Measurements from ENCODE around the gene FHL3. TPM values are rescaled to one million over a fixed set of nuclear protein-coding genes. Genes with fewer than 3 reads are reported as not detected.

FHL3 gene
- total and polyA plus RNA-seq, 11 donors: 4.6 to 27.0 (median 11.8) TPM

DNA sequence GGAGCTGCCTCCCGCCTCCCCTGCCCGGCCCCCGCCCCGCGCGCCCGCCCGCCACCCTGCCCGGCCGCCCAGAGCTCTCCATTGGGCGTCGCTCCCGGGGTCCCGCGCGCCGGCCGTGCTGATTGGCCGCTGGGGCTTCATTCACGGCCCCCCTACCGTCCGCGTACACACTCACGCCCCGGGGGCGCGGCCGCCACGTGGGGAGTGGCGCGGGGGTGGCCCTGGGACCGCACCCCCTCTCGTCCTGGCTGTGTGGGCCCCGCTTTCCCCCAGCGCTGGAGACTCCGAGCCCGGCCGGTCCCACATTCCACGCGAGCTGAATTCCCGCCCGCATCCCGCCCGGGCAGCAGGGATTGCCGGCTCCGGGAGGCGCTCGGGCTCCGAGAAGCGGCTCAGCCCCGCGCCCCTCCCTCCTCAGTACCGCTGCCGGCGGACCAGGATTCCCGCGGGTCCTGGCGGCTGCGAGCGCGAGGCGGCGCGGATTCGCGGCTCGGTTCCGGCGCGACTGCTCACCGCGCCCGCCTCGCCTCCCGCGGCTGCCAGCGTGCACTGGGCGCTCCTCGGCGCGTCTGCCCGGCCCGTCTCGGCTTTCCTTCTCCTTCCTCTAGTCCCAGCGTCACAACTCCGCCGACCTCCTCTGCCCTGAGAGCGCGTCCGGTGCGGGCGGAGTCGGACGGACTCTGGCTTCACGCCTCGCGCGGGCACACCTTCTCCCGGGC, 41.7 kb upstream of the FHL3 start:
- Histone ChIP-seq H3K4me1 (peaks cover 3 to 38% (median 19%) of the 10 kb centered on the region in 12 donors), H3K27ac (peak overlapping the region in 4 of 12 donors; percentile 13 to 72 (median 55)), H3K9me3 (no peaks in the 10 kb centered on the region), H3K36me3 (no peaks in the 10 kb centered on the region), H3K27me3 (peaks cover 31 to 65% (median 37%) of the 10 kb centered on the region in 9 donors), H3K4me3 (peak overlapping the region; percentile 30 to 82 (median 66))
- peak; percentile 86 to 94 (median 91) for DNase-seq
- TF ChIP-seq POLR2A (IDR thresholded peaks at IDR 0.05) (no peak), CTCF (IDR thresholded peaks at IDR 0.05) (peak in 5 of 12 donors; percentile 13 to 35 (median 23))
- ATAC-seq: peak; percentile 93 to 97 (median 96)
- intact Hi-C loops (cut with DNase I): loop anchor here in 6 of 10 donors (5.0 to 10.0 kb wide), 4 partner anchors 538 to 788 kb away; no protein-coding TSS in a partner anchor
- WGBS, 4 donors: 0 to 2% (median 1%) methylated on average over 47 to 99 of the region's 99 CpGs

DNA sequence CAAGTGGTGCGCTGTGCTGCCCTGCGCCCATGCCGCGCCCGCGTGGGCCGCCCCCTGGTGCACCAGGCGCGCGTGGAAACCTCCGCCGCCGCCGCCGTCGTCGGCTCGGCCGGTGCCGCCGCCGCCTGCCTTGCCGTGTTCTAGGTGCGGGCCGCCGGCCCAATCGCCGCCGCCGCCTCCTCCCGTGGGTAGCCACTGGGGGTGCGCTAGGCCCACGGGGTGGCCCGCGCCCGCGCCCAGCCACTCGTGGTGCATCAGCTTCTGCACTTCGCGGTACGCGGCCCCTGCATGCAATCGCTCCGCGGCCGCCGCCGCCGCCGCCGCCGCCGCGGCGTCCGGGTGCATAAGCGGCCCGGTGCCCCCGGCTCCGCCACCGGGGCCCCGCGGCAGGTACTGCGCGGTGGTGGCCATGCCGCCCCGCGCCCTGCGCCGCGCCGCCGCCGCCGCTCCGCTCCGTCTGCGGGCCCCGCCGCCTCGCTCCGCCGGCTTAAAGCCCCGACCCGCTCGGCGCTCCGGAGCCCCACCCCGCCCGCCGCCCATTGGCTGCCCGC, 41.1 kb upstream of the FHL3 start, which contains the start of gene POU3F1:
POU3F1 (minus strand) TSS at position 461 of the 551 bp plus-strand sequence; CDS start at position 411, 50 bp downstream.
- Histone ChIP-seq H3K27ac (peak within 1 kb of the TSS in 4 of 12 donors; percentile 13 to 72 (median 55)), H3K4me1 (peaks cover 3 to 38% (median 19%) of the 10 kb centered on the region in 12 donors), H3K9me3 (no peaks in the 10 kb centered on the region), H3K36me3 (no peaks in the 10 kb centered on the region), H3K4me3 (peak within 1 kb of the TSS; percentile 30 to 82 (median 66)), H3K27me3 (peaks cover 37 to 71% (median 43%) of the 10 kb centered on the region in 9 donors)
- no peak for TF ChIP-seq POLR2A (IDR thresholded peaks at IDR 0.05)
- TF ChIP-seq CTCF (IDR thresholded peaks at IDR 0.05): peak in 2 of 12 donors; percentile 3 to 7
- no peak for ATAC-seq
- 0 to 1% (median 0%) methylated on average over 1 to 92 of the region's 92 CpGs for WGBS, 4 donors
- no peak for DNase-seq
- intact Hi-C loops (cut with DNase I): loop anchor here in 6 of 10 donors (5.0 to 10.0 kb wide), 4 partner anchors 538 to 788 kb away; no protein-coding TSS in a partner anchor

- Histone ChIP-seq H3K36me3 (no peaks in the 10 kb centered on the region), H3K27ac (no peak overlapping the region), H3K4me1 (peaks cover 3 to 38% (median 19%) of the 10 kb centered on the region in 12 donors), H3K9me3 (no peaks in the 10 kb centered on the region), H3K27me3 (peaks cover 40 to 76% (median 49%) of the 10 kb centered on the region in 9 donors), H3K4me3 (peak overlapping the region in 9 of 12 donors; percentile 3 to 82 (median 48))
- WGBS, 4 donors: 2 to 4% (median 3%) methylated on average over 24 to 115 of the region's 115 CpGs
- no peak for DNase-seq
- intact Hi-C loops (cut with DNase I): loop anchor here in 6 of 10 donors (5.0 to 10.0 kb wide), 4 partner anchors 539 to 789 kb away; no protein-coding TSS in a partner anchor
- TF ChIP-seq POLR2A (IDR thresholded peaks at IDR 0.05) (no peak), CTCF (IDR thresholded peaks at IDR 0.05) (no peak)
- ATAC-seq: no peak
These were observed 40.4 kb upstream of the FHL3 start for GRCh38 chr1:38045401-38046332.

All from heart left ventricle (tissue), 16 donors.